CD4-positive, alpha-beta T cell treated with Interferon gamma for 1 hour (primary cell): ENCODE results near the gene SRPX.

Experiments
- DNase-seq: peaks from one replicate; pipeline ENCODE4 v3.0.0-alpha.2; 2020

SRPX gene

GRCh38 chrX:38220415-38221390, at the start of gene SRPX:
Gene SRPX, minus strand, starts transcription at chrX:38220871. Its CDS starts 79 bp downstream, at chrX:38220792.
- DNase-seq = no peak

- DNase-seq = no peak
These were observed 47.3 kb upstream of the SRPX start for GRCh38 chrX:38268011-38268410.

GRCh38 chrX:38262715-38263620, 42.3 kb upstream of the SRPX start:
- DNase-seq = no peak

GRCh38 chrX:38260231-38260630, 39.6 kb upstream of the SRPX start:
- no peak for DNase-seq

- no peak for DNase-seq
These were observed 35.3 kb upstream of the SRPX start for GRCh38 chrX:38256019-38256418.

- no peak for DNase-seq
These were observed 29.3 kb upstream of the SRPX start for GRCh38 chrX:38249965-38250364.

- no peak for DNase-seq
These were observed 26.4 kb upstream of the SRPX start for GRCh38 chrX:38247051-38247450.

- no peak for DNase-seq
These were observed 19.9 kb upstream of the SRPX start for GRCh38 chrX:38240541-38240940.

- no peak for DNase-seq
These were observed 16.4 kb upstream of the SRPX start for GRCh38 chrX:38236901-38237615.

GRCh38 chrX:38233891-38234667, 13.4 kb upstream of the SRPX start:
- DNase-seq = no peak

- DNase-seq = no peak
These were observed 11.5 kb upstream of the SRPX start for GRCh38 chrX:38232079-38232686.

GRCh38 chrX:38225093-38225492, 4.4 kb upstream of the SRPX start:
- DNase-seq = no peak

- no peak for DNase-seq
These were observed 3.5 kb upstream of the SRPX start for GRCh38 chrX:38224160-38224559.

- no peak for DNase-seq
These were observed 789 bp upstream of the SRPX start for GRCh38 chrX:38221391-38221929.

- DNase-seq = no peak
These were observed 652 bp downstream of the SRPX start for GRCh38 chrX:38220024-38220414.

GRCh38 chrX:38216642-38217041, 4.0 kb downstream of the SRPX start:
- no peak for DNase-seq

GRCh38 chrX:38214551-38215531, 5.8 kb downstream of the SRPX start:
- DNase-seq = no peak

- DNase-seq = no peak
These were observed 6.6 kb downstream of the SRPX start for GRCh38 chrX:38214044-38214443.

- no peak for DNase-seq
These were observed 8.6 kb downstream of the SRPX start for GRCh38 chrX:38211891-38212635.
